Activated CD8-positive, alpha-beta memory T cell treated with anti-CD3 and anti-CD28 coated beads for 1 hour (primary cell): ENCODE data around the gene PPP4R3C.
"Not testable (repeated sequence)": the region's sequence is repeated elsewhere in the genome, so short reads cannot be mapped to it uniquely, and the experiment has no call there.

Experiments used
- DNase-seq, 2 donors: peaks; one replicate each; pipeline ENCODE4 v3.0.0-alpha.2; 2020; ENCODE audit warnings: low read depth in 1 of 2; ENCODE audit errors: extremely low read depth in 1 of 2

Gene PPP4R3C

GRCh38 chrX:27463187-27463586 lies at the start of gene PPP4R3C:
Gene PPP4R3C (minus strand): TSS chrX:27463341. CDS start chrX:27463296, 45 bp downstream.
- DNase-seq, result no peak

- no peak for DNase-seq
These were observed 28.3 kb upstream of the PPP4R3C start for GRCh38 chrX:27491397-27491796.

GRCh38 chrX:27466051-27466450 lies 2.9 kb upstream of the PPP4R3C start:
- no peak for DNase-seq

- no peak for DNase-seq
These were observed 1.9 kb upstream of the PPP4R3C start for GRCh38 chrX:27465036-27465435.

- DNase-seq, result not testable (repeated sequence)
These were observed 4.0 kb downstream of the PPP4R3C start for GRCh38 chrX:27459129-27459528.

GRCh38 chrX:27458544-27458943 lies 4.6 kb downstream of the PPP4R3C start:
- not testable (repeated sequence) for DNase-seq

- DNase-seq, result no peak
These were observed 11.8 kb downstream of the PPP4R3C start for GRCh38 chrX:27451324-27451723.

- no peak for DNase-seq
These were observed 16.7 kb downstream of the PPP4R3C start for GRCh38 chrX:27446423-27446822.

GRCh38 chrX:27445438-27445837 lies 17.7 kb downstream of the PPP4R3C start:
- DNase-seq, result no peak

GRCh38 chrX:27444093-27444908 lies 18.8 kb downstream of the PPP4R3C start:
- DNase-seq, result no peak

GRCh38 chrX:27442392-27442791 lies 20.7 kb downstream of the PPP4R3C start:
- DNase-seq, result not testable (repeated sequence)

- no peak for DNase-seq
These were observed 23.4 kb downstream of the PPP4R3C start for GRCh38 chrX:27439771-27440170.

- DNase-seq, result no peak
These were observed 24.2 kb downstream of the PPP4R3C start for GRCh38 chrX:27438937-27439336.

- no peak for DNase-seq
These were observed 28.1 kb downstream of the PPP4R3C start for GRCh38 chrX:27435031-27435430.
